ENCODE measurements around the gene NCKAP5L. TPM values are rescaled to one million over a fixed set of nuclear protein-coding genes. Genes with fewer than 3 reads are reported as not detected.

The NCKAP5L gene
- total and polyA plus RNA-seq, 2 donors (not counting 3 experiments of a cell fraction or from before 2014, with no cell fraction given), result 17.4 to 46.1 TPM

DNA sequence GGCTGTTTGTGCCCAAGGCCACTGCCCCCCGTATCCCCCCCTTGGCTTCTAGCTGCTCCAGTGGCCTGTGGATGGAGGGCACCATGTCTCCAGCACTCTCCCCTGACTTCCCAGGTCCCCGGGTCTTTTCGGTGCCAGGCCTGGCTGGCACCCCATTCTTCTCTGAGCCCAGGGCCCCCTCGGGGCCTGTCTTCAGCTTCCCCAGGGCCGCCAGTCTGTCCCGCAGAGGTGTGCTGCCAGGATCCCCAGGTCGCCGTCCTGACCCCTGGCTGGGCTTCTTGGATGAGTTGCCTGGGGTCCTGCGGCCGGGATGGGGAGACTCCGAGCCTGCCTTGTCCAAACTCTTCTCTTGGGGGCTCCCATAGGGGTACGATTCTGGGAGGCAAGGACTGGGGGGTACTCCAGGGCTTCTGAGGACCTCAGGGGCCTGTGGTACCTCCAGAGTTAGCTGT is 32.5 kb downstream of the NCKAP5L start:
- ChIA-PET POLR2A (no interaction called here), CTCF (interaction anchor here (1.2 to 1.7 kb wide), 3 partner anchors 13 to 44 kb away, joined by 3 to 6 read pairs (median 3); no protein-coding TSS in a partner anchor)
- H4K20me1 ChIP-seq (replicated peaks; ENCODE audit: control insufficient read depth, extremely low read depth, insufficient read depth, low read length), result no peaks in the 10 kb centered on the region
- BruUV-seq (replicated peaks), result no TSS peak
- dilution Hi-C loops (cut with MboI; ENCODE audit: extremely low pct_ligation_motif_present, low sequenced_read_pairs) (no loop called here), intact Hi-C loops (cut with micrococcal nuclease) (no loop called here)
- no peaks in the 10 kb centered on the region for H3K9me1 ChIP-seq (replicated peaks; ENCODE audit: control insufficient read depth, extremely low read depth, insufficient read depth, low read length)
- peaks cover 2 to 45% of the 10 kb centered on the region in 2 experiments for H3K36me3 ChIP-seq (ENCODE audit: control insufficient read depth in 2 of 2, extremely low read depth in 1 of 2, insufficient read depth in 2 of 2, low read length in 2 of 2)
- H3K27ac ChIP-seq (ENCODE audit: insufficient read depth, low read depth, low read length), result no peak overlapping the region
- no peak overlapping the region for H3K4me2 ChIP-seq (ENCODE audit: insufficient read depth, low read length)
- no peaks in the 10 kb centered on the region for H3K79me2 ChIP-seq (ENCODE audit: control insufficient read depth, insufficient read depth, low read length)
- H3K4me1 ChIP-seq (ENCODE audit: control insufficient read depth, extremely low read depth, insufficient read depth, low read length), result peaks cover under 1% of the 10 kb centered on the region
- no peaks in the 10 kb centered on the region for H3K27me3 ChIP-seq (ENCODE audit: control insufficient read depth in 2 of 2, insufficient read depth in 2 of 2, low read length in 2 of 2)
- no peak overlapping the region for H3K9ac ChIP-seq (replicated peaks; ENCODE audit: extremely low read depth, insufficient read depth, low read length)
- H3K4me3 ChIP-seq (replicated peaks in 1 of 3; ENCODE audit: insufficient read depth in 1 of 3, low read depth in 1 of 3, low read length in 3 of 3), result no peak overlapping the region
- FAIRE-seq (no peak), DNase-seq (ENCODE audit: low read depth, low spot score) (no peak)
- H3K9me3 ChIP-seq (replicated peaks; ENCODE audit: control insufficient read depth, insufficient read depth, low read length), result no peaks in the 10 kb centered on the region
- TF ChIP-seq MYC (IDR thresholded peaks at IDR 0.05; ENCODE audit: low read depth, low read length) (no peak), POLR2AphosphoS5 (IDR thresholded peaks at IDR 0.05; ENCODE audit: insufficient read depth, low read depth, low read length) (no peak), GATA2 (IDR thresholded peaks at IDR 0.05; ENCODE audit: insufficient read depth, insufficient read length, low read depth, low read length) (no peak), FOS (IDR thresholded peaks at IDR 0.05; ENCODE audit: borderline replicate concordance, insufficient read depth, low read length) (no peak)
- TF ChIP-seq, protein P1, sequence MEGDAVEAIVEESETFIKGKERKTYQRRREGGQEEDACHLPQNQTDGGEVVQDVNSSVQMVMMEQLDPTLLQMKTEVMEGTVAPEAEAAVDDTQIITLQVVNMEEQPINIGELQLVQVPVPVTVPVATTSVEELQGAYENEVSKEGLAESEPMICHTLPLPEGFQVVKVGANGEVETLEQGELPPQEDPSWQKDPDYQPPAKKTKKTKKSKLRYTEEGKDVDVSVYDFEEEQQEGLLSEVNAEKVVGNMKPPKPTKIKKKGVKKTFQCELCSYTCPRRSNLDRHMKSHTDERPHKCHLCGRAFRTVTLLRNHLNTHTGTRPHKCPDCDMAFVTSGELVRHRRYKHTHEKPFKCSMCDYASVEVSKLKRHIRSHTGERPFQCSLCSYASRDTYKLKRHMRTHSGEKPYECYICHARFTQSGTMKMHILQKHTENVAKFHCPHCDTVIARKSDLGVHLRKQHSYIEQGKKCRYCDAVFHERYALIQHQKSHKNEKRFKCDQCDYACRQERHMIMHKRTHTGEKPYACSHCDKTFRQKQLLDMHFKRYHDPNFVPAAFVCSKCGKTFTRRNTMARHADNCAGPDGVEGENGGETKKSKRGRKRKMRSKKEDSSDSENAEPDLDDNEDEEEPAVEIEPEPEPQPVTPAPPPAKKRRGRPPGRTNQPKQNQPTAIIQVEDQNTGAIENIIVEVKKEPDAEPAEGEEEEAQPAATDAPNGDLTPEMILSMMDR (IDR thresholded peaks at IDR 0.05; ENCODE audit: extremely low read depth in 1 of 2, insufficient read depth in 1 of 2, low read depth in 1 of 2, low read length in 2 of 2), result no peak
- no peak overlapping the region for H2AFZ ChIP-seq (ENCODE audit: low read depth, low read length)
